HFF-Myc (cell line): ENCODE measurements around the gene TRPM1.

ENCODE experiments used
- DNase-seq: peaks from one replicate; pipeline ENCODE4 v3.0.0-alpha.2; 2011; ENCODE audit warnings: low read depth; ENCODE audit errors: extremely low read depth
- H3K4me3 ChIP-seq: replicated peaks from 2 replicates; pipeline ENCODE4 v1.5.1; 2011; ENCODE audit warnings: low read depth, mild to moderate bottlenecking, control low read depth, low read length
- TF ChIP-seq, protein P1 (sequence below): IDR thresholded peaks from 2 replicates; pipeline ENCODE4 v1.5.1; 2012; ENCODE audit warnings: mild to moderate bottlenecking, low read depth, low read length, control low read depth; ENCODE audit errors: missing control alignments

Gene TRPM1

DNA sequence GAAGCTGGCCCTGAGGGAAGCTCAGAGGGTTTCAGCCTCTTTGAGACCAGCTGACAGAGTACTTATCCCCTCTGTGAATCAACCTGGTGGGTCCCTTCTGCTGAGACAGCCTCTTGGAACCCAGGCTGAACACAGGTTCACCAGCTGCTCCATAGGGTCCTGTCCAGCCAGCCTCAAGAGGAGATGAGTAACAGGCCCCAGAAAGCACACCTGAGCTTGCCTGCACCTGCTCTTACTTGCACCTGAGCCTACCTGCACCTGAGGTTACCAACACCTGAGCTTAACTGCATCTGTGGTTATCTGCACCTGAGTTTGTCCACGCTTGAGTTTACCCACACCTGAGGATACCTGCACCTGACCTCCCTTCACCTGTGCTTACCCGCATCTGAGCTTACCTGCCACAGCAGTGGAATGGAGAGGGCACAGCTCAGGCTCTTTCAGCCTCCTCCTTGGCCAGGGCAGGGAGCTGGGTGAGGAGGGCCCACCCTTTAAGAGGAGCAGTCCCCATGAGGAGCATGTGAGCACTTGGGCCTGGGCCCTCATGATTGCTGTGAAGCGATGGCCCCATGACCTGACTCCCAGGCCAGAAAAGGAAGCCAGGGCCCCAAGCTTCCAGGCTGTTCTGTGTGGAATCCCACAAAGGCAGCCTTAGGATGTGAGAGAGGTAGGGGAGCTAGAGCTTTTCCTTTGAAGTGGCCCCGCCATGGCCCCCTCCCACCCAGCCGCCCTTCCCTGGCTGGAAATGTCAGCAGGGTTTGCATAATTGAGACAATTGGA, at the start of gene TRPM1:
TRPM1 (minus strand) TSS at position 464 of the 777 bp plus-strand sequence. CDS start 20,370 bp downstream, outside the sequence.
- TF ChIP-seq, protein P1, sequence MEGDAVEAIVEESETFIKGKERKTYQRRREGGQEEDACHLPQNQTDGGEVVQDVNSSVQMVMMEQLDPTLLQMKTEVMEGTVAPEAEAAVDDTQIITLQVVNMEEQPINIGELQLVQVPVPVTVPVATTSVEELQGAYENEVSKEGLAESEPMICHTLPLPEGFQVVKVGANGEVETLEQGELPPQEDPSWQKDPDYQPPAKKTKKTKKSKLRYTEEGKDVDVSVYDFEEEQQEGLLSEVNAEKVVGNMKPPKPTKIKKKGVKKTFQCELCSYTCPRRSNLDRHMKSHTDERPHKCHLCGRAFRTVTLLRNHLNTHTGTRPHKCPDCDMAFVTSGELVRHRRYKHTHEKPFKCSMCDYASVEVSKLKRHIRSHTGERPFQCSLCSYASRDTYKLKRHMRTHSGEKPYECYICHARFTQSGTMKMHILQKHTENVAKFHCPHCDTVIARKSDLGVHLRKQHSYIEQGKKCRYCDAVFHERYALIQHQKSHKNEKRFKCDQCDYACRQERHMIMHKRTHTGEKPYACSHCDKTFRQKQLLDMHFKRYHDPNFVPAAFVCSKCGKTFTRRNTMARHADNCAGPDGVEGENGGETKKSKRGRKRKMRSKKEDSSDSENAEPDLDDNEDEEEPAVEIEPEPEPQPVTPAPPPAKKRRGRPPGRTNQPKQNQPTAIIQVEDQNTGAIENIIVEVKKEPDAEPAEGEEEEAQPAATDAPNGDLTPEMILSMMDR: no peak
- H3K4me3 ChIP-seq: no peak within 1 kb of the TSS
- DNase-seq: no peak

DNA sequence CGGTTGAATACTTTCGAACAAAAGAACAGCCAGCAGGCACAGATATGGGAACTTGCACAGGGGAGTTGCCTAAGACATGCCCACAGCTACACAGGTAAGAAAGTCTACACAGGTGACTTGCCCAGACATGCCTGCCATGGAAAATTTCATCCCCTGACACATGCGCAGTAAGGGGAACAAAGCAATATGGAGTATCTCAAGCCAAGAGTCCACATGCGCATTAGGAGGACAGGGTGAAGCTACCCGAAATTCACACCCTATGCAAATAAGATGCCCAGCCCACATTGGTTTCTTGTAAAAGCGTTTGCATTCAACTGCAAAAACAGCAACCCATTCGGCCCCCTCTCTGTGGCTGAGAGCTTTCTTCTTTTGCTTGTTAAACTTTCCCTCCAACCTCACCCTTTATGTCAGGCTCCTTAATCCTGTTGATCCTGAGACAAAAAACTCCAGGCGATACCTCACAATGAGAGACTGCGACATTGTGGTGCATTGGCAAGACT, 49.3 kb upstream of the TRPM1 start:
- TF ChIP-seq, protein P1: no peak
- no peak for DNase-seq
- no peak overlapping the region for H3K4me3 ChIP-seq

DNA sequence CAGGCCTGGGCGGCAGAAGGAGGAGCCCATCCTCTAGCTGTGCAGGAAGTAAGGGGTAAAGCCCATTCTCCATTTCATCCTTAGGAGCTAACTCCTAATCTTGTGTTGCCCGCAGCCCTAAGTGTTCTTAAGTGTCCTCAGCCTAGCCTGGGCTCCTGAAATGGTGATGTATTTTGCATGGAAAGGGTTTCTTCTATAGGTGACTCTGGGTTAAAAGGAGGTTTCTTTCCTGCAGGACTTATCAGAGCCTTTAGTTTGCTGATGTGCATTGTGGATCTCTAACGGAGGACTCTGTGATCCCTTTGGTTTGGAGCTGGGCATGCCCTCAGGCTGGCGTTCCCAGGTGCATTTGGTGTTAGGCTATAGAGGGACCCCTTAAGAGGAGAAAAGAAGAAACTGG, 48.5 kb upstream of the TRPM1 start:
- TF ChIP-seq, protein P1: no peak
- no peak overlapping the region for H3K4me3 ChIP-seq
- no peak for DNase-seq

DNA sequence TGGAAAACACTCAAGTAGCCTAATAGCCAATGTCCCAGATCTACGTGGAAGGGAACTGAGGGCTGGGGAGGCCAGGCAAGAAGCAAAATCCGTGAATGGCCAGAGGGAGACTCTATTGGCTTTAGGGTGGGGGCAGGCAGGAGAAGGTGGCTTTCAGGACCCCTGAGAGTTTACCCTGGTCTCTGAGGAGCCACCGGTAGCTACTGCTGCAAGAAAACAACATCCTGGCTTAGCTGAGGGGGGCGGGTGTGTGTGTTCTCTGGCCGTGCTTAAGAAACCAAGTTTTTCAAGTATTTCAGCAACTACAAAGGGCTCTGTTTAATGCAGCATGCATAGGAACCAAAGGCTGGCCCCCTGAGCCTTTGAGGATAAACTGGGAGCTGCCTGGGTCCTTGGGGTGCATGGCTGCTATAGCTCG, 47.6 kb upstream of the TRPM1 start:
- TF ChIP-seq, protein P1: no peak
- no peak overlapping the region for H3K4me3 ChIP-seq
- DNase-seq: no peak

DNA sequence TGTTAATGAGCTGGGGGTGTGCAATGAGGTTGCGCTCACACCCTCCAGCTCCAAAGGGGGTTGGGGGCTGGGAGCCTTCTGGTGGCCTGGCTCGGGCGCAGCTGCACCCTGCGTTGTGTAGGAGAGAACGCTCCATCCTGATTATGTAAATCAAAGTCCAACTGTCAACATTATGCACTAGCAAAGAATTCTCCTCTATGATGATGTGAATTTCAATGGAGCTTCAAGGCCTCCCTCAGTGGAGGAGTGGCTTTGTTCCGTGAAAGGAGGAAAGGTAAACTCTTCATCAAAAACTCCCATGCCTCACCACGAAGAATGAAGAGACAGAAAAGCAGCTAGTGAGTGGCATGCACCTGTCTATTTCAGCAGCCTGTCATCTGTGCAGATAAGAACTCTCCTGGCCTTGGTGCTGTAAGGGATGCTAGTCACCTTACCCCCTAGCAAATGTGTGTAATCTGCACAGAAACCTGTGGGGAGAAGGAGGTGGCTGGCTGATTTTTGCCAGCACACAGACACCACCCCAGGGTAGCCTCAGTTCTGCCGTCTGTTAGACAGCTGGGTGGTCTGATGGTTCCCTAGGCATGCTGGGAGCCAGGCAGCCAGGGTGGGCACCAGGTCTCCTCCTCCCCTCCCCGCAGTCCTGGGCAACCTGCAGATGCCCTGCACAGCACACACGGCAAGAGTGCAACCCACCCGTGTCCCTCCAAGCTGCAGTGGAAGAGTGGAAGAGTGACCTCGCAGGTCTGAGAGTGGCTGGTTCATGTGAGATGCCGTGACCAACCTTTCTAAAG, 47.0 kb upstream of the TRPM1 start:
- DNase-seq: no peak
- H3K4me3 ChIP-seq: no peak overlapping the region
- TF ChIP-seq, protein P1: no peak

DNA sequence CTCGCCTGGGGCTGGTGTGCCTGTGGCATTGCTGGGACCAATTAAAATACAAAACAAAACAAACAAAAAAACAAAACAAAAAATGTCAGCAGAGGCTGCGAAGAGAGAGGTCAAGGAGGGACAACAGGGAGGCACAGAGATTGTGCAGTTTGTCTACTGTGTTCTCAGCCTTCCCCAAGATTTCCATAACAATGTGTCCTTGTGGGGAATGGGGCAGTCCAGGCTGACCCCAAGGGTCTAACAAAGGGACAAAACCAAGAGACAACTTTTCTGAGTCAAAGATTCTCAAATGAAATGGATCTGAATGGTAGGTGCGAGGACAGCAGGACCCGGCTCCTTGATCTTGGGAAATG, 46.4 kb upstream of the TRPM1 start:
- H3K4me3 ChIP-seq: no peak overlapping the region
- TF ChIP-seq, protein P1: no peak

More for the DNA sequence above, 46.4 kb upstream of the TRPM1 start:
- DNase-seq: no peak
